KMS-11 (cell line): ENCODE data around the gene ODAD3.

Experiments
- H2AFZ ChIP-seq: fragments of 200-600 bp; sonication (generic); 2 replicates; pipeline ENCODE4 v1.6.1; 2016; ENCODE audit warnings: antibody characterized with exemption, mixed run types, low read depth
- H3K27ac ChIP-seq: fragments of 200-600 bp; sonication (generic); 2 replicates; pipeline ENCODE4 v1.6.1; 2016; ENCODE audit warnings: mild to moderate bottlenecking, mixed run types
- H3K27me3 ChIP-seq: fragments of 200-600 bp; sonication (generic); 2 replicates; pipeline ENCODE4 v1.6.1; 2017; ENCODE audit warnings: mild to moderate bottlenecking, low read depth, mixed run types, moderate library complexity; ENCODE audit not compliant: insufficient read depth
- H3K36me3 ChIP-seq: fragments of 200-600 bp; sonication (generic); 2 replicates; pipeline ENCODE4 v1.6.1; 2017; ENCODE audit warnings: mild to moderate bottlenecking, mixed run types; ENCODE audit not compliant: insufficient read depth
- H3K4me1 ChIP-seq: fragments of 200-600 bp; sonication (generic); 2 replicates; pipeline ENCODE4 v1.6.1; 2016; ENCODE audit warnings: mild to moderate bottlenecking, low read depth, mixed run types; ENCODE audit not compliant: poor library complexity, severe bottlenecking
- H3K4me2 ChIP-seq: fragments of 200-600 bp; sonication (generic); 2 replicates; pipeline ENCODE4 v1.7.0; 2016; ENCODE audit warnings: mild to moderate bottlenecking, mixed run types
- H3K4me3 ChIP-seq: fragments of 200-600 bp; sonication (generic); IDR thresholded peaks from 2 replicates; pipeline ENCODE4 v1.6.1; 2017; ENCODE audit warnings: low read depth, low read length, mixed read lengths; ENCODE audit not compliant: insufficient read depth
- H3K79me2 ChIP-seq: fragments of 200-600 bp; sonication (generic); 2 replicates; pipeline ENCODE4 v1.6.1; 2016; ENCODE audit warnings: low read depth, mixed run types; ENCODE audit not compliant: insufficient read depth
- H3K9ac ChIP-seq: fragments of 200-600 bp; sonication (generic); 2 replicates; pipeline ENCODE4 v1.6.1; 2016; ENCODE audit warnings: mild to moderate bottlenecking, mixed run types
- H4K20me1 ChIP-seq: fragments of 200-600 bp; sonication (generic); 2 replicates; pipeline ENCODE4 v1.6.1; 2016; ENCODE audit warnings: mild to moderate bottlenecking, mixed run types; ENCODE audit not compliant: insufficient read depth
- TF ChIP-seq, protein P1 (sequence below): fragments of 200-600 bp; sonication (generic); conservative IDR thresholded peaks from 2 replicates; pipeline ENCODE4 v1.6.1; 2017; ENCODE audit warnings: low read depth, mild to moderate bottlenecking, antibody characterized with exemption, low read length, moderate library complexity, mixed read lengths

ODAD3 gene

DNA sequence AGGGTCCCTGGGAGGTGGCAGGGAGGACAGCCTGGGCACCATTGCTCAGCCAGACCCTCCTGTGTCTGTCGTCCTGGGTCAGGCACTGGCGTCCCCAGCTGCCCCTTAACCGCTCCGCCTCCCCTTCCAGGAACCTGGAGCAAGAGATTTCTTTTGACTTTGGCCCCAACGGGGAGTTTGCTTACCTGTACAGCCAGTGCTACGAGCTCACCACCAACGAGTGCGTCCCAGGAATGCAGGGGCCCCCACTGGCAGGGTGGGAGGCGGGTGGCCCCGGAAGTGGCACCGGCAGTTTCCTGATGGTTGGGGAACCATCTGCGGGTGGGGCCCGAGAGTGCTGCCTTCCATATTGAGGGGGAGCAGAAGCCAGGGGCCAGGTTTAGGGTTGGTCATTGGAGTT is 13.5 kb upstream of the ODAD3 start:
- H3K4me3 ChIP-seq: no peak overlapping the region
- no peak overlapping the region for H3K27ac ChIP-seq
- H4K20me1 ChIP-seq: no peaks in the 10 kb centered on the region
- H3K9ac ChIP-seq: no peak overlapping the region
- H3K79me2 ChIP-seq: no peaks in the 10 kb centered on the region
- H3K4me1 ChIP-seq: no peaks in the 10 kb centered on the region
- H3K4me2 ChIP-seq: no peak overlapping the region
- H2AFZ ChIP-seq: no peak overlapping the region
- H3K36me3 ChIP-seq: no peaks in the 10 kb centered on the region
- H3K27me3 ChIP-seq: no peaks in the 10 kb centered on the region
- TF ChIP-seq, protein P1, sequence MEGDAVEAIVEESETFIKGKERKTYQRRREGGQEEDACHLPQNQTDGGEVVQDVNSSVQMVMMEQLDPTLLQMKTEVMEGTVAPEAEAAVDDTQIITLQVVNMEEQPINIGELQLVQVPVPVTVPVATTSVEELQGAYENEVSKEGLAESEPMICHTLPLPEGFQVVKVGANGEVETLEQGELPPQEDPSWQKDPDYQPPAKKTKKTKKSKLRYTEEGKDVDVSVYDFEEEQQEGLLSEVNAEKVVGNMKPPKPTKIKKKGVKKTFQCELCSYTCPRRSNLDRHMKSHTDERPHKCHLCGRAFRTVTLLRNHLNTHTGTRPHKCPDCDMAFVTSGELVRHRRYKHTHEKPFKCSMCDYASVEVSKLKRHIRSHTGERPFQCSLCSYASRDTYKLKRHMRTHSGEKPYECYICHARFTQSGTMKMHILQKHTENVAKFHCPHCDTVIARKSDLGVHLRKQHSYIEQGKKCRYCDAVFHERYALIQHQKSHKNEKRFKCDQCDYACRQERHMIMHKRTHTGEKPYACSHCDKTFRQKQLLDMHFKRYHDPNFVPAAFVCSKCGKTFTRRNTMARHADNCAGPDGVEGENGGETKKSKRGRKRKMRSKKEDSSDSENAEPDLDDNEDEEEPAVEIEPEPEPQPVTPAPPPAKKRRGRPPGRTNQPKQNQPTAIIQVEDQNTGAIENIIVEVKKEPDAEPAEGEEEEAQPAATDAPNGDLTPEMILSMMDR: no peak

DNA sequence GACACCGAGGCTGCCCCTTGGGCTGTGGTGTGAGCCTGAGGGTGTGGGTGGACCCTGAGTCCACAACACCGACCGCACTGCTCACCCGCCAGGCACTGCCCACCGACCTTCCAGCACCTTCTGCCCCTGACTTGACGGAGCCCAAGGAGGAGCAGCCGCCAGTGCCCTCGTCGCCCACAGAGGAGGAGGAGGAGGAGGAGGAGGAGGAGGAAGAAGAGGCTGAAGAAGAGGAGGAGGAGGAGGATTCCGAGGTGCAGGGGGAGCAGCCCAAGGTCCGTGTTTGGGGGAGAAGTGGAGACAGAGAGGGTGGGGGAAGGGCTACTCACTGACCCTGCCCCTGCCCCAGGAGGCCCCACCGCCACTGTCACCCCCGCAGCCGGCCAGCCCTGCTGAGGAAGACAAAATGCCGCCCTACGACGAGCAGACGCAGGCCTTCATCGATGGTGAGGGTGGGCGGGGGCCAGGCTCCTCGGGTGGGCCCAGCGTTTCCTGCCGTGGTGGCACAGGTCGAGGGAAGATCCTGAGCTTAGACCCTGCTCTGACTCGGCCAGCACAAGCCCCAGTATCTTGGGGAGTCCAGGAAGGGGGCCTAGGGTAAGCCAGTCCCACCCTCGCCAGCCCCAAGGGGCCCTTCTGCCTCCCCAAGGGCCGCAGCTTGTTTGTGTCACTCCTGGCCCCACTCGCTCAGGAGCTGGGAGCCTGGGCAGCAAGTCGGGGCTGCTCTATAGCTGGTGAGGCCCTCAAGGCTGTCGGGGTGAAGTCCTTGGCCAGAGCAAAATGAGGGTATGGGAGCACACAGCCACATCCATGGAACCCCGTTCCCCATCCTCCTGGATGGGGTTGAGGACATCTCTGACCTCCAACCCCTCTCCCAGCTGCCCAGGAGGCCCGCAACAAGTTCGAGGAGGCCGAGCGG is 12.7 kb upstream of the ODAD3 start:
- Histone ChIP-seq H3K79me2 (no peaks in the 10 kb centered on the region), H2AFZ (no peak overlapping the region), H3K27me3 (no peaks in the 10 kb centered on the region), H3K36me3 (no peaks in the 10 kb centered on the region), H3K9ac (no peak overlapping the region), H4K20me1 (no peaks in the 10 kb centered on the region), H3K4me2 (no peak overlapping the region), H3K27ac (no peak overlapping the region), H3K4me3 (no peak overlapping the region), H3K4me1 (no peaks in the 10 kb centered on the region)
- TF ChIP-seq, protein P1: no peak

DNA sequence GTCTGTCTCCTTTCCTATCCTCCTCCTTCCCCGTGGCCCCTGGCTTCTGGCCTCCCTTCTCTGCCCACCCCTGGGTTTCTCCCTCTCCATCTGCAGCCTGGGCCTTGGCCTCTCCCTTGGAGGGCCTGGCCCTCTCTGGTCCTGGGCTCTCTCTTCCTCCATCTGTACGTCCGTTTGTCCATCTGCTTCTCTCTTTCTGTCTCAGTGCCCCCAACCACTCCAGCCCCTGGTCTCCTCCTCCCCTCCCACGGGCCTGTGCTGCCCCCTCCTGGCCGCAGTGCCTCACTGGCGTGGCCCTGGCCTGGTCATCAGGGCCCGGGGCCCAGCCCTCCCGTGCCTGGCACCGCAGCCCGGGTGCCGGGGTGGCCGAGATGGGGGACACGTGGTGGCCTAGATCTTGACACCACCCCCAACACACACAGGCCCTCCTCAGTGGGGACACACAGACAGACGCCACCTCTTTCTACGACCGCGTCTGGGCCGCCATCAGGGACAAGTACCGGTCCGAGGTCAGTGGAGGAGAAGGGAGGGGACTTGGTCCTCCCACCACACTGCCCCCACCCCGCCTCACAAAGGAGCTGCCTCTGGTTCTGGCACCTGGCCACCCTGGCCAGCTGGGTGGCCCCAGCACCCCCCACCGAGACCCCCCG is 11.9 kb upstream of the ODAD3 start:
- no peak overlapping the region for H3K9ac ChIP-seq
- no peak overlapping the region for H2AFZ ChIP-seq
- no peak overlapping the region for H3K4me3 ChIP-seq
- no peaks in the 10 kb centered on the region for H3K27me3 ChIP-seq
- H3K79me2 ChIP-seq: no peaks in the 10 kb centered on the region
- H3K4me2 ChIP-seq: no peak overlapping the region
- TF ChIP-seq, protein P1: peak; percentile 55
- H3K36me3 ChIP-seq: no peaks in the 10 kb centered on the region
- H4K20me1 ChIP-seq: no peaks in the 10 kb centered on the region
- no peak overlapping the region for H3K27ac ChIP-seq
- H3K4me1 ChIP-seq: no peaks in the 10 kb centered on the region

DNA sequence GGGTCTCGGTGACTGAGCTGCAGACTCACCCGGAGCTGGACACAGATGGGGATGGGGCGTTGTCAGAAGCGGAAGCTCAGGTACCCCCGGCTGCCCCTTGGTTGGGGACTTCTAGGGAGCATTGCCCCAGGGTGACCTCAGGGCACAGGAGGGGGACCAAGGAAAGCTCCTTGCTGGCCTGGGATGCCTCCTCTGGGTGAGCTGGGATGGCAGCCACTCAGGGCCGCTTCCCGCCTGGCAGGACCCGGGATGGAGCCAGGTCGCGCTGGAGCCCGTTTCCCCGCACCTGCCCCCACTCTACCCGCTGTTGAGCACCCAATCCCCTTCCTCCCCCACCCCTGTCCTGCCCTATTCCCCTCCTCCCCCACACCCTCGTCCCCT is 11.3 kb upstream of the ODAD3 start:
- Histone ChIP-seq H3K36me3 (no peaks in the 10 kb centered on the region), H3K4me1 (no peaks in the 10 kb centered on the region), H3K27me3 (no peaks in the 10 kb centered on the region), H3K9ac (no peak overlapping the region), H4K20me1 (no peaks in the 10 kb centered on the region), H2AFZ (no peak overlapping the region), H3K79me2 (no peaks in the 10 kb centered on the region), H3K4me2 (no peak overlapping the region), H3K4me3 (no peak overlapping the region), H3K27ac (no peak overlapping the region)
- TF ChIP-seq, protein P1: no peak
